Upper lobe of left lung (tissue), 6 donors: Measurements from ENCODE around the gene RGS12. TPM values are rescaled to one million over a fixed set of nuclear protein-coding genes. Genes with fewer than 3 reads are reported as not detected.

Experiments used
- ATAC-seq, 2 donors: fragments of 200-7000 bp; cut with Tn5 transposase; one replicate each; pipeline ENCODE4 v1.9.1; 2022; ENCODE audit warnings: mild to moderate bottlenecking in 2 of 2, moderate library complexity in 2 of 2; ENCODE audit not compliant: low FRiP score in 2 of 2
- DNase-seq, 2 donors: peaks; one replicate each; pipeline ENCODE4 v3.0.0-alpha.2; 2019 to 2020
- H3K27ac ChIP-seq, 4 donors: fragments of 200-600 bp; sonication (generic); one replicate each; pipeline ENCODE4 v1.5.1; 2016 to 2019
- H3K27me3 ChIP-seq, 4 donors: fragments of 200-600 bp; sonication (generic); one replicate each; pipeline ENCODE4 v1.5.1; 2017 to 2019
- H3K36me3 ChIP-seq, 4 donors: fragments of 200-600 bp; sonication (generic); one replicate each; pipeline ENCODE4 v1.5.1; 2016 to 2019
- H3K4me1 ChIP-seq, 4 donors: fragments of 200-600 bp; sonication (generic); one replicate each; pipeline ENCODE4 v1.5.1; 2018 to 2019
- H3K4me3 ChIP-seq, 4 donors: fragments of 200-600 bp; sonication (generic); one replicate each; pipeline ENCODE4 v1.5.1; 2017 to 2019; ENCODE audit warnings: mild to moderate bottlenecking in 2 of 4, moderate library complexity in 1 of 4
- H3K9me3 ChIP-seq, 4 donors: fragments of 200-600 bp; sonication (generic); one replicate each; pipeline ENCODE4 v1.5.1; 2018 to 2019
- CTCF ChIP-seq, 6 experiments: fragments of 450-650 bp in 4 of 6; fragments of 200-600 bp in 2 of 6; sonication (generic) in 2 of 6; IDR thresholded peaks; one replicate each; pipeline ENCODE4 v1.5.1; 2016 to 2019; ENCODE audit warnings: antibody characterized with exemption in 6 of 6
- EP300 ChIP-seq, 4 donors: sonication (generic); formaldehyde crosslinking; IDR thresholded peaks; one replicate each; pipeline ENCODE4 v1.5.1; 2017; ENCODE audit warnings: antibody characterized with exemption in 4 of 4, control low read depth in 2 of 4
- POLR2A ChIP-seq, 4 donors: fragments of 450-650 bp; IDR thresholded peaks; one replicate each; pipeline ENCODE4 v1.5.1; 2016 to 2017; ENCODE audit warnings: antibody characterized with exemption in 4 of 4, mild to moderate bottlenecking in 2 of 4
- POLR2AphosphoS5 ChIP-seq, 2 donors: sonication (generic); formaldehyde crosslinking; IDR thresholded peaks; one replicate each; pipeline ENCODE4 v1.5.1; 2017; ENCODE audit warnings: antibody characterized with exemption in 2 of 2
- WGBS, 2 donors: methylation state at CpG; one replicate each; pipeline ENCODE4 v1.1.5; 2017 to 2018; 5-methylcytosine and 5-hydroxymethylcytosine counted together
- total RNA-seq, 6 donors: library from RNA; depleted of rRNA in 4 of 6; stranded (reverse); fragments of >200 nt in 4 of 6; gene quantifications; one replicate each; pipeline versions ENCODE4 v1.1.0 to v1.2.1, GENCODE V29; 2016 to 2021
- donor health status: DM: no; HTN: no; CAD: no; lungs with moderate emphysema.
- donor health status: DM: no; HTN: yes; CAD: no; lungs with severe emphysema.

RGS12 gene
- total RNA-seq, 6 donors from 2014 or later: 17.8 to 124 (median 49.7) TPM

- Histone ChIP-seq H3K9me3 (no peaks in the 10 kb centered on the region), H3K4me3 (no peak overlapping the region), H3K27me3 (no peaks in the 10 kb centered on the region), H3K36me3 (no peaks in the 10 kb centered on the region), H3K4me1 (peaks cover 0 to 16% (median 6%) of the 10 kb centered on the region in 4 donors), H3K27ac (no peak overlapping the region)
- ATAC-seq (no peak), DNase-seq (no peak)
- 69 to 73% methylated on average over 3 of the region's 3 CpGs for WGBS, 2 donors
- TF ChIP-seq POLR2A (IDR thresholded peaks at IDR 0.05): no peak
- TF ChIP-seq POLR2AphosphoS5 (IDR thresholded peaks at IDR 0.05): no peak
- no peak for TF ChIP-seq CTCF (IDR thresholded peaks at IDR 0.05)
- TF ChIP-seq EP300 (IDR thresholded peaks at IDR 0.05): no peak
Measured at GRCh38 chr4:3334316-3334715, 41.5 kb downstream of the RGS12 start.

- no peak overlapping the region for H3K4me3 ChIP-seq
- 60 to 64% methylated on average over 10 of the region's 10 CpGs for WGBS, 2 donors
Measured at GRCh38 chr4:3335385-3335784, 42.6 kb downstream of the RGS12 start.

GRCh38 chr4:3335982-3336381 is 43.2 kb downstream of the RGS12 start:
- H3K4me1 ChIP-seq: peaks cover 0 to 23% (median 7%) of the 10 kb centered on the region in 4 donors
- H3K4me3 ChIP-seq: no peak overlapping the region
- H3K9me3 ChIP-seq: no peaks in the 10 kb centered on the region
- H3K27ac ChIP-seq: no peak overlapping the region
- H3K36me3 ChIP-seq: no peaks in the 10 kb centered on the region
- H3K27me3 ChIP-seq: no peaks in the 10 kb centered on the region
- ATAC-seq: no peak
- TF ChIP-seq POLR2AphosphoS5 (IDR thresholded peaks at IDR 0.05) (no peak), EP300 (IDR thresholded peaks at IDR 0.05) (no peak), CTCF (IDR thresholded peaks at IDR 0.05) (no peak), POLR2A (IDR thresholded peaks at IDR 0.05) (no peak)
- WGBS, 2 donors: 78 to 91% methylated on average over 7 of the region's 7 CpGs
- DNase-seq: no peak

More at GRCh38 chr4:3335385-3335784, 42.6 kb downstream of the RGS12 start:
- no peak for DNase-seq
- no peaks in the 10 kb centered on the region for H3K27me3 ChIP-seq
- H3K27ac ChIP-seq: no peak overlapping the region
- peak in 1 of 2 donors; percentile 39 for ATAC-seq
- H3K9me3 ChIP-seq: no peaks in the 10 kb centered on the region
- peaks cover 0 to 20% (median 8%) of the 10 kb centered on the region in 4 donors for H3K4me1 ChIP-seq
- TF ChIP-seq EP300 (IDR thresholded peaks at IDR 0.05) (no peak), CTCF (IDR thresholded peaks at IDR 0.05) (no peak), POLR2A (IDR thresholded peaks at IDR 0.05) (no peak), POLR2AphosphoS5 (IDR thresholded peaks at IDR 0.05) (no peak)
- H3K36me3 ChIP-seq: no peaks in the 10 kb centered on the region

- TF ChIP-seq CTCF (IDR thresholded peaks at IDR 0.05): no peak
- no peak for TF ChIP-seq POLR2AphosphoS5 (IDR thresholded peaks at IDR 0.05)
- TF ChIP-seq POLR2A (IDR thresholded peaks at IDR 0.05): no peak
- TF ChIP-seq EP300 (IDR thresholded peaks at IDR 0.05): no peak
- Histone ChIP-seq H3K27ac (no peak overlapping the region), H3K36me3 (no peaks in the 10 kb centered on the region), H3K9me3 (no peaks in the 10 kb centered on the region), H3K4me3 (no peak overlapping the region), H3K4me1 (peaks cover under 1 to 19% (median 7%) of the 10 kb centered on the region in 4 donors), H3K27me3 (no peaks in the 10 kb centered on the region)
- ATAC-seq: no peak
- DNase-seq: no peak
- 83 to 85% methylated on average over 14 of the region's 14 CpGs for WGBS, 2 donors
Measured at GRCh38 chr4:3336382-3337356, 43.8 kb downstream of the RGS12 start.
